H1 (cell line): ENCODE data around the gene OR52B6. TPM values are rescaled to one million over a fixed set of nuclear protein-coding genes. Genes with fewer than 3 reads are reported as not detected.

Experiments used
- BCL11A ChIP-seq, 2 experiments: IDR thresholded peaks; one replicate each; pipeline ENCODE4 v1.6.1; 2011; ENCODE audit warnings: low read depth in 2 of 2, low read length in 2 of 2, mild to moderate bottlenecking in 2 of 2
- CBX8 ChIP-seq: fragments of 300-800, 300-1000 bp; sonication (generic); IDR thresholded peaks from 2 replicates; pipeline ENCODE4 v1.7.1; 2016; ENCODE audit warnings: low read depth, low read length, borderline replicate concordance
- CREB1 ChIP-seq: IDR thresholded peaks from 2 replicates; pipeline ENCODE4 v1.6.1; 2012; ENCODE audit warnings: inconsistent platforms
- EGR1 ChIP-seq: IDR thresholded peaks from 2 replicates; pipeline ENCODE4 v1.6.1; 2011; ENCODE audit warnings: low read depth, low read length, borderline replicate concordance
- GTF2F1 ChIP-seq: IDR thresholded peaks from 2 replicates; pipeline ENCODE4 v1.6.1; 2012; ENCODE audit warnings: low read depth, low read length, improper control_type of control experiment, borderline replicate concordance
- JUN ChIP-seq: IDR thresholded peaks from 2 replicates; pipeline ENCODE4 v1.6.1; 2011; ENCODE audit warnings: low read depth, mild to moderate bottlenecking, improper control_type of control experiment, low read length
- KDM5A ChIP-seq: fragments of 200-600 bp; IDR thresholded peaks from 2 replicates; pipeline ENCODE4 v1.7.1; 2012; ENCODE audit warnings: mild to moderate bottlenecking, low read length, inconsistent platforms, mixed read lengths
- RNF2 ChIP-seq: fragments of 200-900, 300-1000 bp; sonication (generic); IDR thresholded peaks from 2 replicates; pipeline ENCODE4 v1.7.1; 2016; ENCODE audit warnings: borderline replicate concordance, low read depth, mild to moderate bottlenecking, antibody characterized with exemption, low read length; ENCODE audit not compliant: poor library complexity, severe bottlenecking; ENCODE audit errors: missing control alignments
- SAP30 ChIP-seq: fragments of 300-600 bp; sonication (generic); IDR thresholded peaks from 2 replicates; pipeline ENCODE4 v1.7.1; 2012; ENCODE audit warnings: low read length, moderate library complexity, mild to moderate bottlenecking, inconsistent platforms; ENCODE audit not compliant: insufficient read depth, insufficient replicate concordance
- SP1 ChIP-seq: IDR thresholded peaks from 2 replicates; pipeline ENCODE4 v1.6.1; 2011; ENCODE audit warnings: low read depth, low read length
- SP4 ChIP-seq: IDR thresholded peaks from 2 replicates; pipeline ENCODE4 v1.6.1; 2012; ENCODE audit warnings: low read length, inconsistent platforms
- TBP ChIP-seq: IDR thresholded peaks from 2 replicates; pipeline ENCODE4 v1.6.1; 2011; ENCODE audit warnings: low read depth, low read length, improper control_type of control experiment
- YY1 ChIP-seq: IDR thresholded peaks from 2 replicates; pipeline ENCODE4 v1.6.1; 2011; ENCODE audit warnings: low read depth, mild to moderate bottlenecking, low read length
- polyA plus RNA-seq, 7 experiments: library from polyadenylated mRNA; depleted of rRNA in 3 of 7; stranded (reverse) in 5 of 7; unstranded in 2 of 7; fragments of >200 nt in 5 of 7; fragments of 200-250 nt in 2 of 7; gene quantifications; 1 replicate in 5 of 7; 2 replicates in 1 of 7; 4 replicates in 1 of 7; pipeline versions ENCODE4 v1.2.1 to v1.2.3, GENCODE V29; 2011 to 2013; ENCODE audit warnings: missing spikeins in 2 of 7, mixed read lengths in 2 of 7
- total RNA-seq: library from RNA; stranded (reverse); fragmentation: NEBNext Ultra II Directional; extraction: Animal tissue kit (Norgen Biotek cat#: 25700); gene quantifications from 2 replicates; pipeline ENCODE4 v1.2.1, GENCODE V29; 2021
- TF ChIP-seq, protein P1 (sequence below), 3 experiments: IDR thresholded peaks; 1 replicate in 2 of 3; 2 replicates in 1 of 3; pipeline versions ENCODE4 v1.5.1 to v1.6.1; 2011; ENCODE audit warnings: low read length in 3 of 3, mild to moderate bottlenecking in 3 of 3, inconsistent platforms in 2 of 3, low read depth in 1 of 3, moderate library complexity in 1 of 3; ENCODE audit not compliant: insufficient read depth in 1 of 3; ENCODE audit errors: control extremely low read depth in 1 of 3
- TF ChIP-seq, protein P2 (sequence below): IDR thresholded peaks from 2 replicates; pipeline ENCODE4 v1.6.1; 2012; ENCODE audit warnings: low read length, inconsistent platforms

OR52B6 gene
- total and polyA plus RNA-seq, 2 of the 8 experiments (the other 6 are each of a cell fraction or from before 2014, with no cell fraction given): not detected

DNA sequence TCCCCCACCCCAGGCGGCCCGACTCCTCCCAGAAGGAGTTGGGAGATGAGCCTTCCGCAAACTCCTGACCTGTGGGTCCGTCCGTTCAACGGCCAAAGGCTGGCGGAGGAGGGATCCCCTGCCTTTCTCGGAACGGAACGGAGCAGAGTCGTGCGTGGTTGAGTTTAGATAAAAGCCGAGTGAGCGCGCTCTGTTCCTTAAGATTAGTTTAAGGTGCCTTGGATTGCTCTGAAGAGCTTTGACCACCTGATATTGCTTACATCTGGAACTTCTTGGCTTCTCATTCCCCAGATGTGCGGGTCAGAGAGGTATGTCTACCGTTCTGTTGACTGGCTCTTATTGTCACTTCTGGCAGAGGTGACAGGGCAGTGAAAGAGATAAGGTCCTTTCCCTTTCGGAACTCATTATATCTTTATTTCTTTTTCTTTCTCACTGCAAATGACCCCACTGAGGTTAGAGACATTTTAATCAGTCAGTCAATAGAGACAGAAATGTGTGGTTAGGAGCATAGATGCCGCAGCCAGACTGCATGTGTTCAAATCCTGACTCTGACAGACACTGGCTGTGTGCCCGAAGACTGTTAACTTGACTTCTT lies 16.0 kb downstream of the OR52B6 start, which contains the start of gene TRIM6 (continued):
- TF ChIP-seq KDM5A (no peak), TBP (no peak; the same call in 1 of the 2 replicates), YY1 (no peak), CBX8 (no peak), RNF2 (no peak), SAP30 (peak; percentile 76), GTF2F1 (no peak), SP4 (no peak), JUN (no peak), CREB1 (no peak), SP1 (no peak), BCL11A (IDR thresholded peaks at IDR 0.05; ENCODE audit: low read depth in 2 of 2, low read length in 2 of 2) (no peak), EGR1 (no peak)
- TF ChIP-seq, protein P1, sequence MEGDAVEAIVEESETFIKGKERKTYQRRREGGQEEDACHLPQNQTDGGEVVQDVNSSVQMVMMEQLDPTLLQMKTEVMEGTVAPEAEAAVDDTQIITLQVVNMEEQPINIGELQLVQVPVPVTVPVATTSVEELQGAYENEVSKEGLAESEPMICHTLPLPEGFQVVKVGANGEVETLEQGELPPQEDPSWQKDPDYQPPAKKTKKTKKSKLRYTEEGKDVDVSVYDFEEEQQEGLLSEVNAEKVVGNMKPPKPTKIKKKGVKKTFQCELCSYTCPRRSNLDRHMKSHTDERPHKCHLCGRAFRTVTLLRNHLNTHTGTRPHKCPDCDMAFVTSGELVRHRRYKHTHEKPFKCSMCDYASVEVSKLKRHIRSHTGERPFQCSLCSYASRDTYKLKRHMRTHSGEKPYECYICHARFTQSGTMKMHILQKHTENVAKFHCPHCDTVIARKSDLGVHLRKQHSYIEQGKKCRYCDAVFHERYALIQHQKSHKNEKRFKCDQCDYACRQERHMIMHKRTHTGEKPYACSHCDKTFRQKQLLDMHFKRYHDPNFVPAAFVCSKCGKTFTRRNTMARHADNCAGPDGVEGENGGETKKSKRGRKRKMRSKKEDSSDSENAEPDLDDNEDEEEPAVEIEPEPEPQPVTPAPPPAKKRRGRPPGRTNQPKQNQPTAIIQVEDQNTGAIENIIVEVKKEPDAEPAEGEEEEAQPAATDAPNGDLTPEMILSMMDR (IDR thresholded peaks at IDR 0.05; ENCODE audit: control extremely low read depth in 1 of 3, insufficient read depth in 1 of 3, low read depth in 1 of 3, low read length in 3 of 3): no peak
- TF ChIP-seq, protein P2, sequence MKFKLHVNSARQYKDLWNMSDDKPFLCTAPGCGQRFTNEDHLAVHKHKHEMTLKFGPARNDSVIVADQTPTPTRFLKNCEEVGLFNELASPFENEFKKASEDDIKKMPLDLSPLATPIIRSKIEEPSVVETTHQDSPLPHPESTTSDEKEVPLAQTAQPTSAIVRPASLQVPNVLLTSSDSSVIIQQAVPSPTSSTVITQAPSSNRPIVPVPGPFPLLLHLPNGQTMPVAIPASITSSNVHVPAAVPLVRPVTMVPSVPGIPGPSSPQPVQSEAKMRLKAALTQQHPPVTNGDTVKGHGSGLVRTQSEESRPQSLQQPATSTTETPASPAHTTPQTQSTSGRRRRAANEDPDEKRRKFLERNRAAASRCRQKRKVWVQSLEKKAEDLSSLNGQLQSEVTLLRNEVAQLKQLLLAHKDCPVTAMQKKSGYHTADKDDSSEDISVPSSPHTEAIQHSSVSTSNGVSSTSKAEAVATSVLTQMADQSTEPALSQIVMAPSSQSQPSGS: no peak
